GM21576 (cell line): ENCODE data around the gene AMZ1.
"Not testable (repeated sequence)": the region's sequence is repeated elsewhere in the genome, so short reads cannot be mapped to it uniquely, and the experiment has no call there.

Source experiments
- ATAC-seq: cut with Tn5 transposase; IDR thresholded peaks from one replicate; pipeline ENCODE4 v1.9.1; 2021; ENCODE audit warnings: mild to moderate bottlenecking, moderate library complexity; ENCODE audit not compliant: unreplicated experiment

AMZ1 gene

DNA sequence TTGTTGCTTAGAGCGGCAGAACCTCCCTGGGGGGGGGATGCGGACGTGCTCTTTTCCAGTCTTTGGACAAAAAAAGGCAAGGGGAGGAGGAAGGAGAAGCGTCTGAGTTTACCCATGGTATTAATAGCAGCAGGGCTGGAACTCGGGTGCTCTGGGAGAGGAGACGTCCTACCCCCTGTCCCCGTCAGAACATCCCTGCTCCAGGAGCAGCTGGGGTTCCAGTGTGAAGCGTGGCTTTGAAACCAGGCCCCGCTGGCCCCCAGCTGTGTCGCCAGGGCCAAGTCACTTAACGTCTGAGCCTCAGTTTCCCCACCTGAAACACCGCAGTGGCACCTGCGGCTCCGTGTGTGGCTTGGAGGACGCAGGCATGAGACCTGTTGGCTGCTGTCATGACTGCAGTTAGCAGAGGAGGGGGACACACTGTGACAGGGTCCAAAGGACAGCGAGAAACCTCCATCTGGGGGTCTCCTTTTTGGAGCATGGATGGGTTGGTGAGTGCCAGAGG is 1.4 kb downstream of the AMZ1 start:
- ATAC-seq = no peak

DNA sequence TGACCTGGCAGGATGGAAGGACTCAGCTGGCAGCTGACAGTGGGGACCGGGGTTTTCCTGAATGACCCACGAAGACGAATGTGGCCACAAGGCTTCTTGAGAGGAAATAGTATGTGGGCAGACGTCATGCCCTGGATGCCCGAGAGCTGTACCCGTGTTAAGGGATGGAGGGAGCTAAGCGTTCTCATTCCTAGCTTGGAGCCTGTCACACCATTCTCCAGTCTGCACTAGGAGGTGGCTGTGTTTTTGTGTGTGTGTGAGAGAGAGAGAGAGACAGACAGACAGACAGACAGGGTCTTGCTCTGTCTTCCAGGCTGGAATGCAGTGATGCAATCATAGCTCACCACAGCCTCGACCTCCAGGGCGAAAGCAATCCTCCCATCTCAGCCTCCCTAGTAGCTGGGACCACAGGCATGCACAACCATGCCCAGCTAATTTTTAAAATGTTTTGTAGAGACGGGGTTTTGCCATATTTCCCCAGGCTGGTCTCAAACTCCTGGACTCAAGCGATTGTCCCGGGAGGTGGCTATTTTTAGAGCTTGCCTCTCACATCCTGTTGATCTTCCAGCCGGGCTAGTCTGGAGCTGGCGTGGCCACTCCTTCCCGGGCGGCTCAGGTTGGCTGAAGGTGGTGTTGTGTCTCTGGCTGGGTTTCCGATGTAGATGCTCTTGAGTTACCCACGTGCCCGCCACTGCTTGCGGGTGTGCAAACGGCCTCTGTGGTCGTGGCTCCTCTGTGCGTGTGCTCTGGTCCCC is 2.1 kb downstream of the AMZ1 start:
- no peak for ATAC-seq

DNA sequence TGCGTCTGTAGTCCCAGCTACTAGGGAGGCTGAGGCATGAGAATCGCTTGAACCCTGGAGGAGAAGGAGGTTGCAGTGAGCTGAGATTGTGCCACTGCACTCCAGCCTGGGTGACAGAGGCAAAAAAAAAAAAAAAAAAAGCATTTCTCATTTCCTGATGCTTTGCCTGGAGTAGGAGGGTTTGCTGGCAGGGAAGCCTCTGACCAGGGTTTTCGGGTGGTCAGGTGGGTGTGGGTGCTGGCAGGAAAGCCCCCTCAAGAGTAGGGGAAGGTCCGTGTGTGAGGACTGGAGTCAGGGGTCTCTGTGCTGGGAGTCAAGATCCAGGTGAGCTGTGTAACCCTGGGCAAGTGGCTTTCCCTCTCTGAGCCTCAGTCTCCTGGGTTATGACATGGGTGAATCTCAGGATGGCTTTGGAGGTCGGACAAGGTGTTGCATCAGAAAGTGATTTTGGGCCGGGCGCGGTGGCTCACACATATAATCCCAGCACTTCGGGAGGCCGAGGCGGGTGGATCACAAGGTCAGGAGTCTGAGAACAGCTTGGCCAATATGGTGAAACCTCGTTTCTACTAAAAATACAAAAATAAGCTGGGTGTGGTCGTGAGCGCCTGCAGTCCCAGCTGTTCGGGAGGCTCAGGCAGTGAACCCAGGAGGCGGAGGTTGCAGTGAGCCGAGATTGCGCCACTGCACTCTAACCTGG is 3.2 kb downstream of the AMZ1 start:
- no peak for ATAC-seq

DNA sequence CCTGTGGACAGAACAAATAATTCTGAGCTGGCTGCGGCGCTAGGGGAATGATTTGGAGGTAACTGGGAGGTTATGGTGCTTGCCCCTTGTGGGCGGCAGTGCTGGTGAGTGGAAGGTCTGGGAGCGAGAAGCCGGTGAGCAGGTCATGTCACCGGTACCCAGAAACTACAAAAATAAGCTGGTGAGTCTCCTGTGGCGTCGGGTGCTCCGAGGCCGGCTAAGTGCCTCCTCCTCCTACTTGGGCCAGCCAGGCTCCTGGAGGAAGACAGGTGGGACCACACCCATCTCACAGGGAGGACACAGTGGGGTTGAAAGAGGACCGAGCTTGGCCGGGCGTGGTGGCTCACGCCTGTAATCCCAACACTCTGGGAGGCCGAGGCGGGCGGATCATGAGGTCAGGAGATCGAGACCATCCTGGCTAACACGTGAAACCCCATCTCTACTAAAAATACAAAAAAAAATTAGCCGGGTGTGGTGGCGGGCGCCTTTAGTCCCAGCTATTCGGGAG is 4.0 kb downstream of the AMZ1 start:
- not testable (repeated sequence) for ATAC-seq

DNA sequence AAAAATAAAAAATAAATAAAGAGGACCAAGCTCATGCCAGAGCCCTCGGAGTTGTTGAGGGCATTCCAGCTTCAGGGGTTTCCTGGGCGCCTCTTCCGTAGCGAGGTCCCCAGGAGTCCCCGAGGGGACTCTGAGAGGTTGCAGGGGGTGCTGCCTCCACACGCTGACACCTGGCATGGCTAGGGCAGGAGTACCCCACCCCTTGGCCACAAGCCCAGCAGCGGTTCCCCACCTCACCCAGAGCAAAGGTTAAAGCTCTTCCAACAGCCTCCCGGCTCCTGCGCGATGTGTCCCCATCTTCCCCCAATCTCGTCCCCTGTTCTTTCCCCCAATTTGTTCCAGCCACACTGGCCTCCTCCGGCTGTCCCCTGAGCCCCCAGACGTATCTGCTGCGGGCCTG is 4.5 kb downstream of the AMZ1 start:
- no peak for ATAC-seq

DNA sequence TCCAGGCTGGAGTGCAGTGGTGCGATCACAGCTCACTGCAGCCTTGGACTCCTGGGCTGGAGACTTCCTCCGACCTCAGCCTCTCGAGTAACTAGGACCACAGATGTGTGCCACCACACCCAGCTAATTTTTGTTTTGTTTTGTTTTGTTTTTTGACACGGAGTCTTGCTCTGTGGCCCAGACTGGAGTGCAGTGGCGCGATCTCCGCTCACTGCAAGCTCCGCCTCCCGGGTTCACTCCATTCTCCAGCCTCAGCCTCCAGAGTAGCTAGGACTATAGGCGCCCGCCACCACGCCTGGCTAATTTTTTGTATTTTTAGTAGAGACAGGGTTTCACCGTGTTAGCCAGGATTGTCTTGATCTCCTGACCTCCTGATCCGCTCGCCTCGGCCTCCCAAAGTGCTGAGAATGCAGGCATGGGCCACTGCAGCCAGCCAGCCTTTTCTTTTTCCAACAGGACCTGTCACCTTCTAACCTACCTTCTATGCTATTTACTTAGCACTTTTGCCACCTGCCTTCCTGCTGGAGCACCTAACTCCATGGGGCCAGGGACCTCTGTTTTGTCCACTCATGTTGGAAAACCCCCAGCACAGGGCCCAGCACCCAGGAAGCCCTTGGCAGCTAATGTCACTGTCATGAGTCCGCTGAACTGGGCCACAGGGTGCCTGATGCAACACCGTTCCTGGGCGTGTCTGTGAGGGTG is 5.6 kb downstream of the AMZ1 start:
- not testable (repeated sequence) for ATAC-seq

DNA sequence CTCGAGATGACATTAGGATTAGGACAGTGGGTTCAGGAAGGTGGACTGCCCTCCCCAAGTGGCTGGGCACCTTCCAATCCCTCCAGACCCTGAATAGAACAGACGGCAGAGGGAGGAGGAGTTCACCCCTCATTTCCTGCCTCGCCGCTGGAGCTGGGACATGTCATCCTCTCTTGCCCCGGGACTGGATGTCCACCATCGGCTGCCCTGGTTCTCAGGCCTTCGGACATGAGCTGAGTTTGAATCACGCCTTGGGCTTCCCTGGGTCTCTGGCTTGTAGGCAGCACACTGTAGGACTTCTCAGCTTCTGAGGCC is 6.1 kb downstream of the AMZ1 start:
- not testable (repeated sequence) for ATAC-seq

DNA sequence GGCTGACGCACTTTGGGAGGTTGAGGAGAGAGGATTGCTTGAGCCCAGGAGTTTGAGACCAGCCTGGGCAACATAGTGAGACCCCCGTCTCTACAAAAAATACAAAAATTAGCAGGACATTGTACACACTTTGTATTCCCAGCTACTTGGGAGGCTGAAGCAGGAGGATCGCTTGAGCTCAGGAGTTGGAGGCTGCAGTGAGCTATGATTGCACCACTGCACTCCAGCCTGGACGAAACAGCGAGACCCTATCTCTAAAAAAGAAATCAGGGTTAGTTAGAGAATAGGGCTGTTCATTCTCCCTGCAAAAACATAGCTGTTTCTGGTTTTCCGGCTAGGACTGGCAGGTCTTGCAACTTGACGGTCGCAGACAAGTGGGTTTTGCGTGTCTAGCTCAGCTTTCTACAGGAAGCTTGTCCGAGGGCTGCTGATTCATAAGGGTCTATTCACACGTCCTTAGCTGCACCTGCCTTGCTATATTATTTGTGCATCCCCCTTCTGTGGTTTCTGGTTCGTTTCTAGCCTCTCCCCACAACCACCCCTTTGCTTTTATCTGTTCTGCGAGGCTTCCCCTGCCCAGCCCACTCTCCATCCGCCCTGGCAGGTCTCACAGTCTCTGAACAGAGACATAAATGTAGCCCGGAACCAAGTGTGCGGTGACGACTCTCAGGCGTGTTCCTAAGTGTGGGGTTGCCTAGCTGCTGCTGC is 10.7 kb downstream of the AMZ1 start:
- ATAC-seq = peak; percentile 92

DNA sequence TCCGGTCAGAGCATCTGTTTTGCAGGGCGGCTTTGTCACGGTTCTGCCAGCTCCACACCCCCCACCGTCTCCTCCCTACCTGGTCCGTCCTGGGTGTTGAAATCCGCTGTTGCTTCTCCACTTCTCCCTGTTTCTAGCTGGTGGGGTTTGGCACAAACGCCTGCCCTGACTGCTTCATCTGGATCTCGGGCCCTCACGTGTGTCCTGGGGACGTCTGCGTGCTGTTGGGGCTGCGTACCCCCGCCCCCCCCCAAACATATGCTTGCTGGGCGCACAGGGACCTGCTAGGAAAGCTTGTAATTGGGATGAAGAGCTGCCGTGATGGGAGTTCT is 11.3 kb downstream of the AMZ1 start:
- ATAC-seq = no peak

DNA sequence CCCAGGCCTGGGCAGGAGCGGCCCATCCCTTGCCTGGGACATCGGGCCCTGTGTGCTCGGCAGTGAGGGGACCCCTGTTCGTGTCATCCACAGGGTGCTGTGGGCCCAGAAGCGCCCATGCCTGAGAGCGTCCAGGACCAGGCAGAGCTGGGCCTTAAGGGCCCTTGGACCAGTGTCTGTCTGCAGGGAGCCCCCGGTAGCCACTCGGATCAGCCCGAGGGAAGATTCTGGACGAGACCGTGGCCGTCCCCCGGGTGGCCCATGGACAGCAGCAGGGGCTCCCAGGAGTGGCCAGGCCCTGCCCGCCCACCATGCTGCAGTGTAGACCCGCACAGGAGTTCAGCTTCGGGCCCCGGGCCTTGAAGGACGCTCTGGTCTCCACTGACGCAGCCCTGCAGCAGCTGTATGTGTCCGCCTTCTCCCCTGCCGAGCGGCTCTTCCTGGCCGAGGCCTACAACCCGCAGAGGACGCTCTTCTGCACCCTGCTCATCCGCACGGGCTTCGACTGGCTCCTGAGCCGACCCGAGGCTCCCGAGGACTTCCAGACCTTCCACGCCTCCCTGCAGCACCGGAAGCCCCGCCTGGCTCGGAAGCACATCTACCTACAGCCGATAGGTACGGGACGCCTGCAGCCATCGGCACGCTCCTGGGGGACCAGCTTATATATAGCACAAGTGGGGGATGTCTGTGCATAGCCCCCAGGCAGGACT is 12.3 kb downstream of the AMZ1 start:
- no peak for ATAC-seq

DNA sequence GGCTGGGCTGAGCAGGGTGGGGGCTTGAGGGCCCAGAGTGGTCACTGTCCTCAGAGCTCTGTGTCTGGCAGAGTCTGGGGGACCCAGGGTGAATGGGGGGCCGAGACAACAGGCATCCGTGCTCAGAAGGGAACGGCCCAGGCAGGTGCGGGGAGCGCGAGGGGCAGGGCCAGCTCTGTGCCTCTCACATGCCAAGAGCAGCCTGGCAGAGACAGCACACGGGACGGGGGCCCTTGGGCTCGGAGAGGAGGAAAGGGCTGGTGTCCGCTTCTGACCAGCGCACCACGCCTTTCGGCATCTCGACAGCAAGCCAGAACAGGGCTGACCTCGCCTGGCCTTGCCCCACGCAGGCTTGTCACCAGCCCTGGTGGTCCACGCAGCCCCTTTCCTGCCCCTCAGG is 13.4 kb downstream of the AMZ1 start:
- ATAC-seq = no peak

DNA sequence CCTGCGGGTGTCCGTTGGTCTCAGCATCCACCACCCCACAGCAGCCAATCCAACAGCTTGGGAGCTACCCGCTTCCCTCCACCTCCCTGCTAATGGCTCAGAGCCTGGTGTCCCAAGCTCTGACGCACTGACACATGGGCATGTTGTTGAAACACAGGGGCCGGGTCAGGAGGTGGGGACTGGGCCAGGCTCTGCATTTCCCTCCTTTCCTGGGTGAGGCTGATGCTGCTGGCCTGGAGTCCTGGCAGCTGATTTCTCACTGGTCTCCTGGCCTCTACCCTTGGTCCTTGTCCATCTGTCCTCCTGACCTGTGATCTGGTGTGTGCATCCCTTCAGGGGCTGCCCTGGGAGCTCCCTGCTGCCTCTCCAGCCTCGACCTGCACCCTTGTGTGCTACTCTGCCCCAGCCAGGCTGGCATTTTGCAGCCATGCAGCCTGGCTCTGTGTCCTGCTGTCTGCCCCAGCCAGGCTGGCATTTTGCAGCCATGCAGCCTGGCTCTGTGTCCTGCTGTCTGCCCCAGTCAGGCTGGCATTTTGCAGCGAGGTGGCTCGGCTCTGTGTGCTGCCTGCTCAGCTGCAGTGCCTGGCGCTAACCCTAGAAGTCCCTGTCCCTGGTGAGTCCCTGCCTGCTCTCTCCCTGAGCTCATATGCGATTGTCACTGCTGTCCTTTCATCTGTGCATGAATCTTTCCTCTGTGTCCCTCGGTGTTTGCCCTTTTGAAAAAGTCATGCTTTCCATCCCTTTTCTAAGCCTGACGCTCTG is 14.0 kb downstream of the AMZ1 start:
- no peak for ATAC-seq

DNA sequence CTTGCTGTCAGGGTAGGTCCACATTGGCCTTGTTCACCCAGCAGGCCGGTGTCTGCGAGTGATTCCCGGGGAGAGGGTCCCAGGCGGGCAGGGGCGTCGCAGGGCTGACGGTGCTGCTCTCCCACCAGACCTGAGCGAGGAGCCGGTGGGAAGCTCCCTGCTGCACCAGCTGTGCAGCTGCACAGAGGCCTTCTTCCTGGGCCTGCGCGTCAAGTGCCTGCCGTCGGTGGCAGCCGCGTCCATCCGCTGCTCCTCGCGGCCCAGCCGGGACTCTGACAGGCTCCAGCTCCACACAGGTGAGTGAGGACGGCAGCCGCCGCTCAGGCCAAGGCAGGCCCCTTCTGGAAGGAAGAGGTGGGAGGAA is 14.6 kb downstream of the AMZ1 start:
- ATAC-seq = no peak

DNA sequence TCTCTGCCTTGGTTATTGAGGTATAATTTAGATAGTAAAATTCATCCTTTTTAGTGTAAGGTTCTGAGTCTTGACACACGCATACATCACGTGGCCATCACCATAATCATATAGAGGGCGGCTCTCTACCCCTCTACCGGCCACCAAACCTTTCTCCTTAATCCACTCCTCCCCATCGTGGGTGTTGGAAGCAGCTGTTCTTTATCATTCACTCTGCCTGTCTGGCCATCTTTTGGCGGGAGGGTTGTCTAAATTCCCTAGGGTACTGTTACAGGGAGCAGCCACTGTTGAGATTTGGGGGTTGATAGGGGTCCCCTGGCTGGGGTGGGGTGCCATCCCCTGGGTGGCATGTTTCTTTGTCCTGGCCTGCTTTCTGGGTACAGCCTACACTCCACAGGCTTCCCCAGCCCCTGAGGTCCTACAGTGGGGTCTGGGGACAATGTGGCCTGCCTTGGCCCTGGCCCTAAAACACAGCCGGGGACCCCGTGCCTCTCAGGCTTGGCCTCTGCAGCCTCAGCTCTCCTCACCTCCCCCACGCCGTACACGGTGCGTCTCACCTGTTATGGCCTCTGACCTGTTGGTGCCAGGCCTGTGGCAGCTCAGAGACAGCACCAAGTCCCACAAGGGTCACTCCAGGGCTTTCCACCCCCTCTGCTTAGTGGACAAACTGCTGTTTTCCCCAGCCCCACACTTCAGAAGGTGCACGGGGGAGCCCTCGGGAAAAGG is 17.5 kb downstream of the AMZ1 start:
- ATAC-seq = no peak

DNA sequence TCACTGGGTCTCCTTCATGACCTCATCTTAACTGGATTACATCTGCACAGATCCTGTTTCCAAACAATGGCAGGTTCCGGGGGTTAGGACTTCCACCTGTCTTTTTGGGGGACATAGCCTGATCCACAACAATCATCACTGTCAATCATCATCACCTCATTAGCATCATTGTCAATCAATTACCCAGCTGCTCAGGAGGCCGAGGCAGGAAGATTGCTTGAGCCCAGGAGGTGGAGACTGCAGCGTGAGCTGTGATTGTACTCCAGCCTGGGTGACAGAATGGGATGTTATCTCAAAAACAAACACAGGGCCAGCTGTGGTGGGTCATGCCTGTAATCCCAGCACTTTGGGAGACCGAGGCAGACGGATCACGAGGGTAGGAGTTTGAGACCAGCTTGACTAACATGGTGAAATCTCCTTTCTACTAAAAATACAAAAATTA is 18.7 kb downstream of the AMZ1 start:
- no peak for ATAC-seq

DNA sequence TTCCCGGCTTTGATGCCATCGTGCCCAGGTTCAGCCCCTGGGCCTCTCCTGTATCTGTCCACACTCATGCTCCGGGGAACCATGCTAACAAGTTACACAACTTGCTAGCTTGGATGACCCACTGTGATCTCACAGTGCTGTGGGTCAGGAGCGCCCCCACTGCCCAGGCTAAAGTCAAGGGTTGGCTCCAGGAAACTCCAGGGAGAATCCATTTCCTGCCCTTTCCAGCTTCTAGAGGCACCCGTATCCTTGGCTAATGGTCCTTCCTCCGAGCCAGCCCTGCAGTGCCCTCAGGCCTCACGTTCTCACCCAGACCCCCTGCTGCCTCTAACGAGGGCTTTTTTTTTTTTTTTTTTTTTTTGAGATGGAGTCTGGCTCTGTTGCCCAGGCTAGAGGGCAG is 19.5 kb downstream of the AMZ1 start:
- no peak for ATAC-seq

DNA sequence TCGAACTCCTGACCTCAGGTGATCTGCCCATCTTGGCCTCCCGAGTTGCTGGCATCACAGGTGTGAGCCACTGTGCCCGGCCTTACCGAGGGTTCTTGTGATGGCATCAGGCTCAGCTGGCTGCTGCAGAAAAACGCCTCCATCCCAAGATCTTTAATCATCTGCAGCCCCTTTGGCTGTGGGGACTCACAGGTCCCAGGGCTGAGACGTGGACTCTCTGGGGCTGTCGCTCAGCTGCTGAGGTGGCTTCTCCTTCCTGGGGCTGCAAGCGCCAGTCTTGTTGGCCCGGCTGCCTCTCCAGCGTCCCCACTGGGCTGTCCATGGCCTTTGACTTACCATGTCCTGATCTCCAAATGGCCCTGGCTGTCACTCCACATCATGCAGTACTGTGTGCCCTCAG is 20.0 kb downstream of the AMZ1 start:
- ATAC-seq = no peak

DNA sequence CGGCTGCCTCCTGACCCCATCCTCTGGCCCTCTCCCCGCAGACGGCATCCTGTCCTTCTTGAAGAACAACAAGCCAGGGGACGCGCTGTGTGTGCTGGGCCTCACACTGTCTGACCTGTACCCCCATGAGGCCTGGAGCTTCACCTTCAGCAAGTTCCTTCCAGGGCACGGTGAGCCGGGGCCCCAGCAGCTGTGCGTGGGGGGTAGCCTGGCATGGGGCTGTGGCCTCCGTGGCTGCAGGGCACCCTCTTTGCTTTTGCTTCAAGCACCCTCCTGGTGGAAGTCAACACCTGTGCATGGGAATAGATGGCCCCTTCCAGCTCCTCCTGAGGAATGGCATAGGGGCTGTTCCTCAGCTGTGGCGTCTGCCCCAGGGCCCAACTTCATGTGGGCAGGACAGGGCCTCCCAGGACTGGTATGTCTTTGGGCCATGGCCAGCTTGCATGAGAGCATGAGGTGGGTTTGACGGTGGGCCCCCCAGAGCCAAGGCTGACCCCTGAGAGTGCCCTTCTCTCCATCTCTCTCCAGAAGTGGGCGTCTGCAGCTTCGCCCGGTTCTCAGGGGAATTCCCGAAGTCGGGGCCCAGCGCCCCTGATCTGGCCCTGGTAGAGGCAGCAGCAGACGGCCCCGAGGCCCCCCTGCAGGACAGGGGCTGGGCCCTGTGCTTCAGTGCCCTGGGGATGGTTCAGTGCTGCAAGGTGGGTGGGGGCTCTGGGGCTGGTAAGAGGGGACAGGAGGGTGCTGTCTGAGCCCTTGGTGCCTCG is 20.7 kb downstream of the AMZ1 start:
- ATAC-seq = no peak
